Fibroblast of pulmonary artery (primary cell): ENCODE measurements around the gene MRAS.

Experiments
- DNase-seq: peaks from one replicate; pipeline ENCODE4 v3.0.0-alpha.2; 2010; ENCODE audit warnings: low read depth
- H3K4me3 ChIP-seq: replicated peaks from 2 replicates; pipeline ENCODE4 v1.5.1; 2011; ENCODE audit warnings: low read depth, mild to moderate bottlenecking, control low read depth, low read length, moderate library complexity
- CTCF ChIP-seq: IDR thresholded peaks from 2 replicates; pipeline ENCODE4 v1.5.1; 2011; ENCODE audit warnings: mild to moderate bottlenecking, control low read depth, low read length, inconsistent platforms; ENCODE audit errors: missing control alignments

Gene MRAS

GRCh38 chr3:138401834-138402233, 53.5 kb downstream of the MRAS start:
- no peak overlapping the region for H3K4me3 ChIP-seq
- no peak for DNase-seq
- no peak for TF ChIP-seq CTCF

- no peak for TF ChIP-seq CTCF
- no peak overlapping the region for H3K4me3 ChIP-seq
- DNase-seq = no peak
These were observed 55.7 kb downstream of the MRAS start for GRCh38 chr3:138404121-138404520.

GRCh38 chr3:138405001-138405400, 56.6 kb downstream of the MRAS start:
- DNase-seq = no peak
- H3K4me3 ChIP-seq = no peak overlapping the region
- TF ChIP-seq CTCF = no peak

GRCh38 chr3:138405486-138405885, 57.1 kb downstream of the MRAS start:
- H3K4me3 ChIP-seq = no peak overlapping the region
- TF ChIP-seq CTCF = no peak
- DNase-seq = no peak

- TF ChIP-seq CTCF = no peak
- no peak for DNase-seq
- H3K4me3 ChIP-seq = no peak overlapping the region
These were observed 58.2 kb downstream of the MRAS start for GRCh38 chr3:138406606-138407005.

- no peak for DNase-seq
- TF ChIP-seq CTCF = no peak
- H3K4me3 ChIP-seq = no peak overlapping the region
These were observed 59.0 kb downstream of the MRAS start for GRCh38 chr3:138407236-138407907.
